ENCODE measurements around the gene ACTL6B.
"Not testable (repeated sequence)": the region's sequence is repeated elsewhere in the genome, so short reads cannot be mapped to it uniquely, and the experiment has no call there.

Gene ACTL6B

GRCh38 chr7:100667331-100668068, 11.3 kb upstream of the ACTL6B start:
- Histone ChIP-seq H3K79me2 (ENCODE audit: insufficient read depth, low read length) (no peaks in the 10 kb centered on the region), H3K36me3 (ENCODE audit: insufficient read depth, low read length) (no peaks in the 10 kb centered on the region), H3K4me2 (ENCODE audit: low read length) (no peak overlapping the region), H3K9ac (ENCODE audit: low read length) (no peak overlapping the region), H4K20me1 (ENCODE audit: insufficient read depth, low read length) (no peaks in the 10 kb centered on the region), H3K4me1 (ENCODE audit: insufficient read depth, low read length, severe bottlenecking) (no peaks in the 10 kb centered on the region), H2AFZ (ENCODE audit: low read length) (no peak overlapping the region), H3F3A (ENCODE audit: insufficient read depth, low read length) (no peaks in the 10 kb centered on the region), H3K9me3 (ENCODE audit: low read length) (no peaks in the 10 kb centered on the region), H3K27me3 (ENCODE audit: insufficient read depth, low read length) (no peaks in the 10 kb centered on the region), H3K4me3 (ENCODE audit: low read depth, low read length, poor library complexity, severe bottlenecking) (no peak overlapping the region), H3K27ac (ENCODE audit: low read depth, low read length, poor library complexity, severe bottlenecking) (no peak overlapping the region), H3K9me2 (ENCODE audit: low read depth, low read length) (no peaks in the 10 kb centered on the region)
- TF ChIP-seq EZH2 (IDR thresholded peaks at IDR 0.05; ENCODE audit: borderline replicate concordance, low read length) = no peak
- TF ChIP-seq CTCF (IDR thresholded peaks at IDR 0.05; ENCODE audit: low read length) = no peak

GRCh38 chr7:100665168-100665726, 9.0 kb upstream of the ACTL6B start:
- H3K79me2 ChIP-seq (ENCODE audit: insufficient read depth, low read length) = no peaks in the 10 kb centered on the region
- H2AFZ ChIP-seq (ENCODE audit: low read length) = no peak overlapping the region
- no peak overlapping the region for H3K9ac ChIP-seq (ENCODE audit: low read length)
- H3K27ac ChIP-seq (ENCODE audit: low read depth, low read length, poor library complexity, severe bottlenecking) = no peak overlapping the region
- no peaks in the 10 kb centered on the region for H3F3A ChIP-seq (ENCODE audit: insufficient read depth, low read length)
- H3K4me1 ChIP-seq (ENCODE audit: insufficient read depth, low read length, severe bottlenecking) = no peaks in the 10 kb centered on the region
- no peaks in the 10 kb centered on the region for H3K9me3 ChIP-seq (ENCODE audit: low read length)
- no peaks in the 10 kb centered on the region for H3K9me2 ChIP-seq (ENCODE audit: low read depth, low read length)
- H3K4me3 ChIP-seq (ENCODE audit: low read depth, low read length, poor library complexity, severe bottlenecking) = no peak overlapping the region
- no peak overlapping the region for H3K4me2 ChIP-seq (ENCODE audit: low read length)
- no peaks in the 10 kb centered on the region for H3K36me3 ChIP-seq (ENCODE audit: insufficient read depth, low read length)
- 0 out of 2 replicates have a peak, but pooled peaks cover 4% of the 10 kb centered on the region for H3K27me3 ChIP-seq (ENCODE audit: insufficient read depth, low read length)
- H4K20me1 ChIP-seq (ENCODE audit: insufficient read depth, low read length) = no peaks in the 10 kb centered on the region
- TF ChIP-seq EZH2 (IDR thresholded peaks at IDR 0.05; ENCODE audit: borderline replicate concordance, low read length) = no peak
- TF ChIP-seq CTCF (IDR thresholded peaks at IDR 0.05; ENCODE audit: low read length) = no peak

- peaks cover 11% of the 10 kb centered on the region for H3K27me3 ChIP-seq (ENCODE audit: insufficient read depth, low read length)
- H3F3A ChIP-seq (ENCODE audit: insufficient read depth, low read length); H3K36me3 ChIP-seq (ENCODE audit: insufficient read depth, low read length); H3K27ac ChIP-seq (ENCODE audit: low read depth, low read length, poor library complexity, severe bottlenecking); H3K79me2 ChIP-seq (ENCODE audit: insufficient read depth, low read length); H3K4me2 ChIP-seq (ENCODE audit: low read length); H3K9me2 ChIP-seq (ENCODE audit: low read depth, low read length); H3K9ac ChIP-seq (ENCODE audit: low read length); H2AFZ ChIP-seq (ENCODE audit: low read length); H3K4me3 ChIP-seq (ENCODE audit: low read depth, low read length, poor library complexity, severe bottlenecking); H4K20me1 ChIP-seq (ENCODE audit: insufficient read depth, low read length); H3K4me1 ChIP-seq (ENCODE audit: insufficient read depth, low read length, severe bottlenecking); H3K9me3 ChIP-seq (ENCODE audit: low read length): not testable (repeated sequence)
These were observed 6.0 kb upstream of the ACTL6B start for GRCh38 chr7:100662194-100662776.
